ENCODE measurements around the gene GOPC.

DNA sequence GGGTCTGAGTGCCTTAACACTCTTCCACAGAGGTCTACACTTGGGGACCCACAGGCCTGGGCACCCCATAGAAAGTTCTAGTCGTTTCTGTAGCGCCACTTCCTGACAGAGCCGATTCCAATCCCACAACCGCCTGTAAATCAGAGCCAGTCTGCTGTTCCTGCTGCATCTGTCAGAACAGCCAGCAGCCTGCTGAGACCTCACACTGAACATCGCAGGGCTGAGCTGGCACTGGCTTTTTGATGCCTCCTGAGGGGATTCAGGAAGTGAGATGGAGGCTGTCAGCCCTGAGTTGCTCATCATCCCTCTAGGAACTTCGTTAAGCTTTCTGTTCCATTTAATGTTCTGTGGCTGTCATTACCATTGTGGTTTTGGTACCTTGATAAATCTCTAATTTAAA, 71.0 kb downstream of the GOPC start:
- TF ChIP-seq, protein P1, sequence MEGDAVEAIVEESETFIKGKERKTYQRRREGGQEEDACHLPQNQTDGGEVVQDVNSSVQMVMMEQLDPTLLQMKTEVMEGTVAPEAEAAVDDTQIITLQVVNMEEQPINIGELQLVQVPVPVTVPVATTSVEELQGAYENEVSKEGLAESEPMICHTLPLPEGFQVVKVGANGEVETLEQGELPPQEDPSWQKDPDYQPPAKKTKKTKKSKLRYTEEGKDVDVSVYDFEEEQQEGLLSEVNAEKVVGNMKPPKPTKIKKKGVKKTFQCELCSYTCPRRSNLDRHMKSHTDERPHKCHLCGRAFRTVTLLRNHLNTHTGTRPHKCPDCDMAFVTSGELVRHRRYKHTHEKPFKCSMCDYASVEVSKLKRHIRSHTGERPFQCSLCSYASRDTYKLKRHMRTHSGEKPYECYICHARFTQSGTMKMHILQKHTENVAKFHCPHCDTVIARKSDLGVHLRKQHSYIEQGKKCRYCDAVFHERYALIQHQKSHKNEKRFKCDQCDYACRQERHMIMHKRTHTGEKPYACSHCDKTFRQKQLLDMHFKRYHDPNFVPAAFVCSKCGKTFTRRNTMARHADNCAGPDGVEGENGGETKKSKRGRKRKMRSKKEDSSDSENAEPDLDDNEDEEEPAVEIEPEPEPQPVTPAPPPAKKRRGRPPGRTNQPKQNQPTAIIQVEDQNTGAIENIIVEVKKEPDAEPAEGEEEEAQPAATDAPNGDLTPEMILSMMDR (conservative IDR thresholded peaks at IDR 0.05 in 1 of 2, IDR thresholded peaks at IDR 0.05 in 1 of 2; ENCODE audit: extremely low read depth in 1 of 2, insufficient read depth in 1 of 2, low read depth in 1 of 2, low read length in 2 of 2): no peak
- no peak for TF ChIP-seq EZH2 (IDR thresholded peaks at IDR 0.05; ENCODE audit: borderline replicate concordance, low read length)
